HEK293 (cell line): ENCODE results near the gene CAV2.
A peak's percentile ranks its signal among the peaks of the same experiment; 100 is the strongest.

Experiments
- KLF8 ChIP-seq: fragments of 450-650 bp; formaldehyde crosslinking; IDR thresholded peaks from 2 replicates; pipeline ENCODE4 v1.5.1; 2016; ENCODE audit warnings: missing biosample characterization, missing genetic modification characterization
- MYNN ChIP-seq: fragments of 450-650 bp; formaldehyde crosslinking; IDR thresholded peaks from 2 replicates; pipeline ENCODE4 v1.5.1; 2016; ENCODE audit warnings: missing biosample characterization, missing genetic modification characterization, borderline replicate concordance
- PRDM1 ChIP-seq: fragments of 450-650 bp; formaldehyde crosslinking; IDR thresholded peaks from 2 replicates; pipeline ENCODE4; 2016; ENCODE audit warnings: missing biosample characterization, missing genetic modification characterization
- WT1 ChIP-seq: fragments of 450-650 bp; formaldehyde crosslinking; IDR thresholded peaks from 2 replicates; pipeline ENCODE4 v1.5.1; 2016; ENCODE audit warnings: missing biosample characterization, missing genetic modification characterization
- ZBTB1 ChIP-seq: fragments of 450-650 bp; formaldehyde crosslinking; IDR thresholded peaks from 2 replicates; pipeline ENCODE4 v1.5.1; 2016; ENCODE audit warnings: missing biosample characterization, missing genetic modification characterization
- ZBTB20 ChIP-seq: fragments of 450-650 bp; formaldehyde crosslinking; IDR thresholded peaks from 2 replicates; pipeline ENCODE4 v1.5.1; 2016; ENCODE audit warnings: missing biosample characterization, missing genetic modification characterization
- ZBTB7A ChIP-seq: fragments of 450-650 bp; formaldehyde crosslinking; IDR thresholded peaks from 2 replicates; pipeline ENCODE4 v1.5.1; 2016; ENCODE audit warnings: low read depth, missing biosample characterization, missing genetic modification characterization
- ZBTB8A ChIP-seq: fragments of 450-650 bp; formaldehyde crosslinking; IDR thresholded peaks from 2 replicates; pipeline ENCODE4 v1.5.1; 2016; ENCODE audit warnings: missing biosample characterization, missing genetic modification characterization
- ZNF121 ChIP-seq: fragments of 450-650 bp; formaldehyde crosslinking; IDR thresholded peaks from 2 replicates; pipeline ENCODE4 v1.5.1; 2016; ENCODE audit warnings: missing biosample characterization, missing genetic modification characterization
- ZNF133 ChIP-seq: fragments of 450-650 bp; formaldehyde crosslinking; IDR thresholded peaks from 2 replicates; pipeline ENCODE4 v1.5.1; 2016; ENCODE audit warnings: missing biosample characterization, missing genetic modification characterization
- ZNF146 ChIP-seq: fragments of 450-650 bp; formaldehyde crosslinking; IDR thresholded peaks from 2 replicates; pipeline ENCODE4 v1.5.1; 2016; ENCODE audit warnings: missing biosample characterization, missing genetic modification characterization
- ZNF16 ChIP-seq: fragments of 450-650 bp; formaldehyde crosslinking; IDR thresholded peaks from 2 replicates; pipeline ENCODE4 v1.5.1; 2016; ENCODE audit warnings: low read depth, missing biosample characterization, missing genetic modification characterization
- ZNF169 ChIP-seq: fragments of 450-650 bp; formaldehyde crosslinking; IDR thresholded peaks from 2 replicates; pipeline ENCODE4 v1.5.1; 2016; ENCODE audit warnings: missing biosample characterization, missing genetic modification characterization
- ZNF184 ChIP-seq: fragments of 450-650 bp; IDR thresholded peaks from 2 replicates; pipeline ENCODE4 v1.5.1; 2018; ENCODE audit warnings: missing biosample characterization, mild to moderate bottlenecking, missing genetic modification characterization
- ZNF221 ChIP-seq: fragments of 450-650 bp; formaldehyde crosslinking; IDR thresholded peaks from 2 replicates; pipeline ENCODE4 v1.5.1; 2017; ENCODE audit warnings: missing biosample characterization, missing genetic modification characterization, borderline replicate concordance
- ZNF223 ChIP-seq: fragments of 450-650 bp; formaldehyde crosslinking; IDR thresholded peaks from 2 replicates; pipeline ENCODE4 v1.5.1; 2016; ENCODE audit warnings: missing biosample characterization, missing genetic modification characterization
- ZNF292 ChIP-seq: fragments of 450-650 bp; formaldehyde crosslinking; IDR thresholded peaks from 2 replicates; pipeline ENCODE4 v1.5.1; 2016; ENCODE audit warnings: low read depth, missing biosample characterization, missing genetic modification characterization, borderline replicate concordance
- ZNF311 ChIP-seq: fragments of 450-650 bp; formaldehyde crosslinking; IDR thresholded peaks from 2 replicates; pipeline ENCODE4 v1.5.1; 2017; ENCODE audit warnings: missing biosample characterization, missing genetic modification characterization, borderline replicate concordance
- ZNF426 ChIP-seq: fragments of 450-650 bp; formaldehyde crosslinking; IDR thresholded peaks from 2 replicates; pipeline ENCODE4 v1.5.1; 2017; ENCODE audit warnings: missing biosample characterization, missing genetic modification characterization, mild to moderate bottlenecking, inconsistent platforms, moderate library complexity
- ZNF433 ChIP-seq: fragments of 450-650 bp; formaldehyde crosslinking; IDR thresholded peaks from 2 replicates; pipeline ENCODE4 v1.5.1; 2016; ENCODE audit warnings: missing biosample characterization, missing genetic modification characterization, low read depth
- ZNF48 ChIP-seq: fragments of 450-650 bp; formaldehyde crosslinking; IDR thresholded peaks from 2 replicates; pipeline ENCODE4 v1.5.1; 2016; ENCODE audit warnings: missing biosample characterization, missing genetic modification characterization
- ZNF558 ChIP-seq: fragments of 450-650 bp; formaldehyde crosslinking; IDR thresholded peaks from 2 replicates; pipeline ENCODE4 v1.5.1; 2016; ENCODE audit warnings: missing biosample characterization, missing genetic modification characterization
- ZNF560 ChIP-seq: fragments of 450-650 bp; formaldehyde crosslinking; IDR thresholded peaks from 2 replicates; pipeline ENCODE4 v1.5.1; 2017; ENCODE audit warnings: missing biosample characterization, missing genetic modification characterization, borderline replicate concordance
- ZNF585B ChIP-seq: fragments of 450-650 bp; formaldehyde crosslinking; IDR thresholded peaks from 2 replicates; pipeline ENCODE4 v1.5.1; 2016; ENCODE audit warnings: missing biosample characterization, missing genetic modification characterization
- ZNF600 ChIP-seq: fragments of 450-650 bp; formaldehyde crosslinking; IDR thresholded peaks from 2 replicates; pipeline ENCODE4 v1.5.1; 2016; ENCODE audit warnings: missing biosample characterization, missing genetic modification characterization
- ZNF610 ChIP-seq: fragments of 450-650 bp; formaldehyde crosslinking; IDR thresholded peaks from 2 replicates; pipeline ENCODE4 v1.5.1; 2016; ENCODE audit warnings: missing biosample characterization, missing genetic modification characterization, borderline replicate concordance
- ZNF785 ChIP-seq: fragments of 450-650 bp; formaldehyde crosslinking; IDR thresholded peaks from 2 replicates; pipeline ENCODE4 v1.5.1; 2016; ENCODE audit warnings: missing biosample characterization, missing genetic modification characterization
- ZNF791 ChIP-seq: fragments of 450-650 bp; formaldehyde crosslinking; IDR thresholded peaks from 2 replicates; pipeline ENCODE4 v1.5.1; 2016; ENCODE audit warnings: missing biosample characterization, missing genetic modification characterization
- TF ChIP-seq, protein P1 (sequence below): fragments of 450-650 bp; formaldehyde crosslinking; IDR thresholded peaks from 2 replicates; pipeline ENCODE4 v1.5.1; 2017; ENCODE audit warnings: missing biosample characterization, missing genetic modification characterization
- TF ChIP-seq, protein P2 (sequence below): fragments of 450-650 bp; formaldehyde crosslinking; IDR thresholded peaks from 2 replicates; pipeline ENCODE4 v1.5.1; 2016; ENCODE audit warnings: missing biosample characterization, missing genetic modification characterization, low read depth
- TF ChIP-seq, protein P3 (sequence below): fragments of 450-650 bp; formaldehyde crosslinking; IDR thresholded peaks from 2 replicates; pipeline ENCODE4 v1.5.1; 2016; ENCODE audit warnings: missing biosample characterization, missing genetic modification characterization
- TF ChIP-seq, protein P4 (sequence below): fragments of 450-650 bp; formaldehyde crosslinking; IDR thresholded peaks from 2 replicates; pipeline ENCODE4 v1.5.1; 2016; ENCODE audit warnings: missing biosample characterization, missing genetic modification characterization, borderline replicate concordance
- TF ChIP-seq, protein P5 (sequence below): fragments of 450-650 bp; formaldehyde crosslinking; IDR thresholded peaks from 2 replicates; pipeline ENCODE4 v1.5.1; 2016; ENCODE audit warnings: missing biosample characterization, missing genetic modification characterization, low read depth

Gene CAV2

DNA sequence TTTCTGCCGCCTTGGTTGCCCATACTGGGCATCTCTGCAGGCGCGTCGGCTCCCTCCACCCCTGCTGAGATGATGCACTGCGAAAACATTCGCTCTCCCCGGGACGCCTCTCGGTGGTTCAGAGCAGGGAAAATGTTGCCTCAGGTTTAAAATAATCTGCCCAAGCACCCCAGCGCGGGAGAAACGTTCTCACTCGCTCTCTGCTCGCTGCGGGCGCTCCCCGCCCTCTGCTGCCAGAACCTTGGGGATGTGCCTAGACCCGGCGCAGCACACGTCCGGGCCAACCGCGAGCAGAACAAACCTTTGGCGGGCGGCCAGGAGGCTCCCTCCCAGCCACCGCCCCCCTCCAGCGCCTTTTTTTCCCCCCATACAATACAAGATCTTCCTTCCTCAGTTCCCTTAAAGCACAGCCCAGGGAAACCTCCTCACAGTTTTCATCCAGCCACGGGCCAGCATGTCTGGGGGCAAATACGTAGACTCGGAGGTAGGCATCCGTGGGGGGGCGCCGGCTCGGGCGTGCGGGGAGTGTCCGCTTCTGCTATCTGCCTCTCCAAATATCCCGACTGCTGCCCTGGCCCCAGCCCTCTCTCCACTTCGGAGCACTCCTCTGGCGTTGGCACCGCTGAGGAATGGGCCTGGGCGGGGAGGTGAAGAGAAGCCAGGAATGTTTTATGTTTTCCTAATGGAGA, 25.2 kb downstream of the CAV2 start, which contains the start of gene CAV1 (continued):
- TF ChIP-seq, protein P1, sequence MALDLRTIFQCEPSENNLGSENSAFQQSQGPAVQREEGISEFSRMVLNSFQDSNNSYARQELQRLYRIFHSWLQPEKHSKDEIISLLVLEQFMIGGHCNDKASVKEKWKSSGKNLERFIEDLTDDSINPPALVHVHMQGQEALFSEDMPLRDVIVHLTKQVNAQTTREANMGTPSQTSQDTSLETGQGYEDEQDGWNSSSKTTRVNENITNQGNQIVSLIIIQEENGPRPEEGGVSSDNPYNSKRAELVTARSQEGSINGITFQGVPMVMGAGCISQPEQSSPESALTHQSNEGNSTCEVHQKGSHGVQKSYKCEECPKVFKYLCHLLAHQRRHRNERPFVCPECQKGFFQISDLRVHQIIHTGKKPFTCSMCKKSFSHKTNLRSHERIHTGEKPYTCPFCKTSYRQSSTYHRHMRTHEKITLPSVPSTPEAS (tag by site-specific recombination), result no peak
- no peak for TF ChIP-seq ZNF292
- TF ChIP-seq PRDM1 (tag by site-specific recombination), result peak; percentile 61; the same call in 1 of the 2 replicates
- no peak for TF ChIP-seq ZNF585B
- peak; percentile 60; the same call in 1 of the 2 replicates for TF ChIP-seq WT1
- TF ChIP-seq ZNF311 (tag by site-specific recombination), result no peak
- peak; percentile 96 for TF ChIP-seq ZBTB8A
- no peak for TF ChIP-seq ZNF133 (tag by site-specific recombination)
- TF ChIP-seq ZNF610 (tag by site-specific recombination), result peak; percentile 63; the same call in 1 of the 2 replicates
- TF ChIP-seq, protein P2, sequence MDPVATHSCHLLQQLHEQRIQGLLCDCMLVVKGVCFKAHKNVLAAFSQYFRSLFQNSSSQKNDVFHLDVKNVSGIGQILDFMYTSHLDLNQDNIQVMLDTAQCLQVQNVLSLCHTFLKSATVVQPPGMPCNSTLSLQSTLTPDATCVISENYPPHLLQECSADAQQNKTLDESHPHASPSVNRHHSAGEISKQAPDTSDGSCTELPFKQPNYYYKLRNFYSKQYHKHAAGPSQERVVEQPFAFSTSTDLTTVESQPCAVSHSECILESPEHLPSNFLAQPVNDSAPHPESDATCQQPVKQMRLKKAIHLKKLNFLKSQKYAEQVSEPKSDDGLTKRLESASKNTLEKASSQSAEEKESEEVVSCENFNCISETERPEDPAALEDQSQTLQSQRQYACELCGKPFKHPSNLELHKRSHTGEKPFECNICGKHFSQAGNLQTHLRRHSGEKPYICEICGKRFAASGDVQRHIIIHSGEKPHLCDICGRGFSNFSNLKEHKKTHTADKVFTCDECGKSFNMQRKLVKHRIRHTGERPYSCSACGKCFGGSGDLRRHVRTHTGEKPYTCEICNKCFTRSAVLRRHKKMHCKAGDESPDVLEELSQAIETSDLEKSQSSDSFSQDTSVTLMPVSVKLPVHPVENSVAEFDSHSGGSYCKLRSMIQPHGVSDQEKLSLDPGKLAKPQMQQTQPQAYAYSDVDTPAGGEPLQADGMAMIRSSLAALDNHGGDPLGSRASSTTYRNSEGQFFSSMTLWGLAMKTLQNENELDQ (tag by site-specific recombination), result no peak
- TF ChIP-seq ZNF560 (tag by site-specific recombination), result no peak
- no peak for TF ChIP-seq ZNF433 (tag by site-specific recombination)
- TF ChIP-seq ZBTB1 (tag by site-specific recombination), result no peak
- TF ChIP-seq ZNF791 (tag by site-specific recombination), result no peak
- no peak for TF ChIP-seq ZNF223 (tag by site-specific recombination)
- TF ChIP-seq, protein P3, sequence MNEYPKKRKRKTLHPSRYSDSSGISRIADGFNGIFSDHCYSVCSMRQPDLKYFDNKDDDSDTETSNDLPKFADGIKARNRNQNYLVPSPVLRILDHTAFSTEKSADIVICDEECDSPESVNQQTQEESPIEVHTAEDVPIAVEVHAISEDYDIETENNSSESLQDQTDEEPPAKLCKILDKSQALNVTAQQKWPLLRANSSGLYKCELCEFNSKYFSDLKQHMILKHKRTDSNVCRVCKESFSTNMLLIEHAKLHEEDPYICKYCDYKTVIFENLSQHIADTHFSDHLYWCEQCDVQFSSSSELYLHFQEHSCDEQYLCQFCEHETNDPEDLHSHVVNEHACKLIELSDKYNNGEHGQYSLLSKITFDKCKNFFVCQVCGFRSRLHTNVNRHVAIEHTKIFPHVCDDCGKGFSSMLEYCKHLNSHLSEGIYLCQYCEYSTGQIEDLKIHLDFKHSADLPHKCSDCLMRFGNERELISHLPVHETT (tag by site-specific recombination), result peak; percentile 29; the same call in 1 of the 2 replicates
- no peak for TF ChIP-seq ZNF785
- TF ChIP-seq ZNF48 (tag by site-specific recombination), result no peak
- TF ChIP-seq ZNF121 (tag by site-specific recombination), result peak; percentile 24; the same call in 1 of the 2 replicates
- TF ChIP-seq ZNF169 (tag by site-specific recombination), result no peak
- peak; percentile 21; the same call in 1 of the 2 replicates for TF ChIP-seq ZNF146 (tag by site-specific recombination)
- peak; percentile 59; the same call in 1 of the 2 replicates for TF ChIP-seq ZNF184
- no peak for TF ChIP-seq ZNF558 (tag by site-specific recombination)
- TF ChIP-seq MYNN, result no peak
- no peak for TF ChIP-seq ZNF221 (tag by site-specific recombination)
- peak; percentile 100 for TF ChIP-seq ZNF600 (tag by site-specific recombination)
- TF ChIP-seq, protein P4, sequence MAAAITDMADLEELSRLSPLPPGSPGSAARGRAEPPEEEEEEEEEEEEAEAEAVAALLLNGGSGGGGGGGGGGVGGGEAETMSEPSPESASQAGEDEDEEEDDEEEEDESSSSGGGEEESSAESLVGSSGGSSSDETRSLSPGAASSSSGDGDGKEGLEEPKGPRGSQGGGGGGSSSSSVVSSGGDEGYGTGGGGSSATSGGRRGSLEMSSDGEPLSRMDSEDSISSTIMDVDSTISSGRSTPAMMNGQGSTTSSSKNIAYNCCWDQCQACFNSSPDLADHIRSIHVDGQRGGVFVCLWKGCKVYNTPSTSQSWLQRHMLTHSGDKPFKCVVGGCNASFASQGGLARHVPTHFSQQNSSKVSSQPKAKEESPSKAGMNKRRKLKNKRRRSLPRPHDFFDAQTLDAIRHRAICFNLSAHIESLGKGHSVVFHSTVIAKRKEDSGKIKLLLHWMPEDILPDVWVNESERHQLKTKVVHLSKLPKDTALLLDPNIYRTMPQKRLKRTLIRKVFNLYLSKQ (tag by site-specific recombination), result no peak
- peak; percentile 74 for TF ChIP-seq KLF8 (tag by site-specific recombination)
- peak; percentile 58; the same call in 1 of the 2 replicates for TF ChIP-seq ZBTB20 (tag by site-specific recombination)
- TF ChIP-seq, protein P5, sequence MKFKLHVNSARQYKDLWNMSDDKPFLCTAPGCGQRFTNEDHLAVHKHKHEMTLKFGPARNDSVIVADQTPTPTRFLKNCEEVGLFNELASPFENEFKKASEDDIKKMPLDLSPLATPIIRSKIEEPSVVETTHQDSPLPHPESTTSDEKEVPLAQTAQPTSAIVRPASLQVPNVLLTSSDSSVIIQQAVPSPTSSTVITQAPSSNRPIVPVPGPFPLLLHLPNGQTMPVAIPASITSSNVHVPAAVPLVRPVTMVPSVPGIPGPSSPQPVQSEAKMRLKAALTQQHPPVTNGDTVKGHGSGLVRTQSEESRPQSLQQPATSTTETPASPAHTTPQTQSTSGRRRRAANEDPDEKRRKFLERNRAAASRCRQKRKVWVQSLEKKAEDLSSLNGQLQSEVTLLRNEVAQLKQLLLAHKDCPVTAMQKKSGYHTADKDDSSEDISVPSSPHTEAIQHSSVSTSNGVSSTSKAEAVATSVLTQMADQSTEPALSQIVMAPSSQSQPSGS (tag by site-specific recombination), result no peak
- no peak for TF ChIP-seq ZBTB7A
- TF ChIP-seq ZNF426 (tag by site-specific recombination), result no peak
- no peak for TF ChIP-seq ZNF16
